OCI-LY7 (cell line): ENCODE measurements around the gene COG4.

Source experiments
- CTCF ChIP-seq: fragments of 200-600 bp; sonication (generic); conservative IDR thresholded peaks from 2 replicates; pipeline ENCODE4 v1.5.1; 2014; ENCODE audit warnings: mild to moderate bottlenecking, antibody characterized with exemption, low read length, moderate library complexity, mixed read lengths
- EZH2phosphoT487 ChIP-seq: fragments of 200-600 bp; sonication (generic); IDR thresholded peaks from 2 replicates; pipeline ENCODE4 v1.6.1; 2018; ENCODE audit warnings: low read depth, borderline replicate concordance, mild to moderate bottlenecking, mixed run types, antibody characterized with exemption, low read length, moderate library complexity, mixed read lengths

- TF ChIP-seq EZH2phosphoT487 (no peak), CTCF (no peak)
These were observed 29.6 kb downstream of the COG4 start for GRCh38 chr16:70493802-70494201.
